GM13977 (cell line): ENCODE results near the gene E2F7.

ENCODE experiments used
- DNase-seq: peaks from one replicate; pipeline ENCODE4 v3.0.0; 2012; ENCODE audit warnings: low spot score
- in situ Hi-C: fragments of 300-500 bp; cut with MboI; formaldehyde crosslinking; loops from one replicate; pipeline ENCODE4 v1.12.0; 2022; ENCODE audit warnings: low sequenced_read_pairs, low pct_unique_long_range_greater_than_20kb, mixed read lengths, inconsistent platforms; ENCODE audit not compliant: unreplicated experiment
- TF ChIP-seq, protein P1 (sequence below): IDR thresholded peaks from 2 replicates; pipeline ENCODE4 v1.5.1; 2012; ENCODE audit warnings: mild to moderate bottlenecking, control low read depth; ENCODE audit not compliant: insufficient read depth; ENCODE audit errors: extremely low read depth, missing control alignments

E2F7 gene

GRCh38 chr12:77045183-77045582 lies 20.2 kb downstream of the E2F7 start:
- no peak for DNase-seq
- in situ Hi-C loops = loop anchor here (25.0 kb wide), 1 partner anchor 642 kb away; no protein-coding TSS in a partner anchor
- TF ChIP-seq, protein P1, sequence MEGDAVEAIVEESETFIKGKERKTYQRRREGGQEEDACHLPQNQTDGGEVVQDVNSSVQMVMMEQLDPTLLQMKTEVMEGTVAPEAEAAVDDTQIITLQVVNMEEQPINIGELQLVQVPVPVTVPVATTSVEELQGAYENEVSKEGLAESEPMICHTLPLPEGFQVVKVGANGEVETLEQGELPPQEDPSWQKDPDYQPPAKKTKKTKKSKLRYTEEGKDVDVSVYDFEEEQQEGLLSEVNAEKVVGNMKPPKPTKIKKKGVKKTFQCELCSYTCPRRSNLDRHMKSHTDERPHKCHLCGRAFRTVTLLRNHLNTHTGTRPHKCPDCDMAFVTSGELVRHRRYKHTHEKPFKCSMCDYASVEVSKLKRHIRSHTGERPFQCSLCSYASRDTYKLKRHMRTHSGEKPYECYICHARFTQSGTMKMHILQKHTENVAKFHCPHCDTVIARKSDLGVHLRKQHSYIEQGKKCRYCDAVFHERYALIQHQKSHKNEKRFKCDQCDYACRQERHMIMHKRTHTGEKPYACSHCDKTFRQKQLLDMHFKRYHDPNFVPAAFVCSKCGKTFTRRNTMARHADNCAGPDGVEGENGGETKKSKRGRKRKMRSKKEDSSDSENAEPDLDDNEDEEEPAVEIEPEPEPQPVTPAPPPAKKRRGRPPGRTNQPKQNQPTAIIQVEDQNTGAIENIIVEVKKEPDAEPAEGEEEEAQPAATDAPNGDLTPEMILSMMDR = no peak

DNA sequence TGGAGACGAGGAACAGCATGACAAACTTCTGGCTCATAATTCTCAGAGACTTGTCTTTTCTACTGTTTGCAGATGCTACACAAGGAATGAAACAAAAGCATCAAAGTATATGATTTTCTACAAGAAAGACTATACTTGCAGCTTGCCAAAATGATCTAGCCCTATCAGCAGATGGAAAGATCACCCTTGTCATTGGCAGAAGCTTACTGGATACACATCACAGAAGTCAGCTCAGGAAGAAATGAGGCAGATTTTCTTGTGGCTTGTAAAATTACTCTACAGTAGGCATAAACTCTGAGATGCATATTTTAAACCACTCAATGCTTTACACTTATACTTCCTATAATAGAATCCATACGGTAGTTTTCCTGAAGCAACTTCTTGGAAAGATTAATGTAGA lies 20.6 kb downstream of the E2F7 start:
- DNase-seq = no peak
- TF ChIP-seq, protein P1 = no peak
- in situ Hi-C loops = loop anchor here (25.0 kb wide), 1 partner anchor 643 kb away; no protein-coding TSS in a partner anchor

GRCh38 chr12:77042833-77043232 lies 22.5 kb downstream of the E2F7 start:
- in situ Hi-C loops = loop anchor here (25.0 kb wide), 1 partner anchor 644 kb away; no protein-coding TSS in a partner anchor
- DNase-seq = no peak
- TF ChIP-seq, protein P1 = no peak

DNA sequence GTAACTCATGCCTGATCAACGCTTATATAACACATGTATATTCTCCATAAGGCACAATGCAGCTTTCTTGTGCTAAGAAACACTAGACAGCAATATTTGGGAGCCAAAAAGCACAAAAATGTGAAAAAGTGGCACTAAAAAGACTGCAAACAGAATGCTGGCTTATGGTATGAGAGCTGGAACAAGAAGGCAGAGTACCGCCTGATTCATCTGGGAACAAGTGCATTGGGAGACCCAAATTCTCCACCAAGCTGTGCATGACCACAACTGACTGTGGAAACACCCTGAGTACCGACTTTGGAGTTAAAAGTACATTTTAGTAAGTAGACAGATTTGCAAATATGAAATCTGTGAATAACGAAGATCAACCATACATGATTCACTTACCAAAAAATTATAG lies 25.1 kb downstream of the E2F7 start:
- no peak for DNase-seq
- in situ Hi-C loops = loop anchor here (25.0 kb wide), 1 partner anchor 647 kb away; no protein-coding TSS in a partner anchor
- TF ChIP-seq, protein P1 = no peak

GRCh38 chr12:77035226-77035625 lies 30.1 kb downstream of the E2F7 start:
- in situ Hi-C loops = loop anchor here (25.0 kb wide), 1 partner anchor 652 kb away; no protein-coding TSS in a partner anchor
- DNase-seq = no peak
- TF ChIP-seq, protein P1 = no peak

DNA sequence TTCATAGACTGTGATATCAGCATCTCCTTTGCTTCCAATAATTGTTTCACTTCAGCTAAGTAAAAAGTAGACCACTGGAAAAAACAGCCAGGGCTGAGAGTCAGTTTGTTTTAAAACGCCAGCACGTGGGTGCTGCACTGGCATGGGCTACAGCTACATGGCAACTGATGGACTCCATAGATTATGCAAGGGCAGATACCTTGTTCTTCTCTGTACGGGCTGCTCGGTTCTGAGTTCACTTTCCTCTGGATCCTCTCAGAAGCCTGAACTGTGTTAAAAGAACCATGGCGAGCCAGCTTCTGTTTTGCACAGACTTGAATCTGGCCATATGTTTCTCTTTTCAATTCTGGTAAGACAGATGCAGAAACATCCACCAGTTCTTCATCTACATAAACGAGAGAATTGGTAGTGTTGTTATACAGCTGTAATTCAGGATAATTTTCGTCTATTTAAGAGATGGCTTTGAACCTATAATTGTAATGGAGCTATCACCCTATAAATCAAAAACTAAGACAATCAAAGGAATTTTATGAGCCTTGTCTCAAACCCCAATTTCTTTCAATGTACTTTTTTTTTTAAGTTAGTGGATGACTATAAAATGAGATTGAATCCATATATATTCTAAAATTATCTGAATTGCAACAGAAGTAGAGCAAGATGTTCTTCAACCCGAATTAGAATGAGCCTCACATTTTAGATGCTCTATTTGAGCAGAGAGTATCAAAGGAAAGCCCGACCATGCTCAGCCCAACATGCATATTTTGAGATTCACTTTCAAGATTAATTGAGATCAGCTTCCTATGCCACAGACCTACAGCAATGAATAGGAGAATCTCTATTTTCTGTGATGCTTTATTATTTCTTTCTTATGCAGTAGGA lies 31.5 kb downstream of the E2F7 start:
- in situ Hi-C loops = loop anchor here (25.0 kb wide), 1 partner anchor 653 kb away; no protein-coding TSS in a partner anchor
- TF ChIP-seq, protein P1 = no peak
- no peak for DNase-seq
